Measurements from ENCODE around the gene STK32C. TPM values are rescaled to one million over a fixed set of nuclear protein-coding genes. Genes with fewer than 3 reads are reported as not detected.

Gene STK32C
- total and polyA plus RNA-seq, 2 of the 4 experiments (the other 2 are of a cell fraction): 5.0 to 8.3 TPM

- H3K9me1 ChIP-seq (ENCODE audit: insufficient read depth, low read length): no peaks in the 10 kb centered on the region
- no peak overlapping the region for H3K23ac ChIP-seq (ENCODE audit: low read depth, low read length)
- ChIA-PET CTCF (no interaction called here), POLR2A (ENCODE audit: unreplicated experiment) (no interaction called here)
- H3K14ac ChIP-seq (replicated peaks; ENCODE audit: low read depth, low read length): no peak overlapping the region
- no peak overlapping the region for H3K4me2 ChIP-seq (ENCODE audit: low read depth, low read length)
- no peaks in the 10 kb centered on the region for H3K36me3 ChIP-seq (ENCODE audit: control insufficient read depth, insufficient read depth, low read length)
- no peak overlapping the region for H2BK5ac ChIP-seq (ENCODE audit: low read depth, low read length, poor library complexity, severe bottlenecking)
- no peak overlapping the region for H3K4me3 ChIP-seq (ENCODE audit: insufficient read depth, low read depth, low read length)
- H3K79me1 ChIP-seq (ENCODE audit: low read depth in 1 of 2, low read length in 2 of 2): no peaks in the 10 kb centered on the region
- H4K5ac ChIP-seq (ENCODE audit: low read depth, low read length): no peak overlapping the region
- peaks cover 8% of the 10 kb centered on the region for H3K27me3 ChIP-seq (ENCODE audit: control insufficient read depth, insufficient read depth, low read length)
- H3K56ac ChIP-seq (ENCODE audit: extremely low read depth, insufficient read depth, low read length): no peak overlapping the region
- H4K91ac ChIP-seq (ENCODE audit: insufficient read depth, low read depth, low read length): no peak overlapping the region
- no peaks in the 10 kb centered on the region for H4K20me1 ChIP-seq (ENCODE audit: insufficient read depth, low read length)
- H3K9me3 ChIP-seq (ENCODE audit: control insufficient read depth, insufficient read depth, low read length): no peaks in the 10 kb centered on the region
- no peak overlapping the region for H3K27ac ChIP-seq (ENCODE audit: insufficient read depth, low read length)
- dilution Hi-C loops (cut with HindIII; ENCODE audit: low sequenced_read_pairs, unreplicated experiment) (no loop called here), intact Hi-C loops (cut with micrococcal nuclease) (loop anchor here (5.0 kb wide), 1 partner anchor 33 kb away; the partner anchor contains the start of gene STK32C), in situ Hi-C loops (cut with MboI; ENCODE audit: low sequenced_read_pairs) (no loop called here)
- H2AK9ac ChIP-seq (replicated peaks; ENCODE audit: low read depth, low read length, poor library complexity): no peak overlapping the region
- ATAC-seq (ENCODE audit: low read depth) (no peak), DNase-seq (no peak)
- BruUV-seq (replicated peaks): no TSS peak
- H3K18ac ChIP-seq (ENCODE audit: low read depth, low read length): no peak overlapping the region
- no peak overlapping the region for H2AK5ac ChIP-seq (ENCODE audit: low read depth, low read length)
- H4K8ac ChIP-seq (ENCODE audit: low read depth in 2 of 2, low read length in 2 of 2): no peak overlapping the region
- TF ChIP-seq ELK1 (IDR thresholded peaks at IDR 0.05; ENCODE audit: borderline replicate concordance, low read depth, low read length) (no peak), RAD21 (IDR thresholded peaks at IDR 0.05; ENCODE audit: low read length) (no peak), SMC3 (IDR thresholded peaks at IDR 0.05; ENCODE audit: low read depth, low read length) (no peak), POLR2A (IDR thresholded peaks at IDR 0.05; ENCODE audit: low read depth, low read length) (no peak), NFE2L2 (IDR thresholded peaks at IDR 0.05; ENCODE audit: low read depth, low read length) (no peak), CTCF (conservative IDR thresholded peaks at IDR 0.05; ENCODE audit: low read depth, low read length) (no peak), MXI1 (IDR thresholded peaks at IDR 0.05; ENCODE audit: borderline replicate concordance, low read depth, low read length) (no peak), FOS (IDR thresholded peaks at IDR 0.05; ENCODE audit: low read depth, low read length) (no peak), MAZ (IDR thresholded peaks at IDR 0.05; ENCODE audit: borderline replicate concordance, low read depth, low read length) (no peak), MAFK (IDR thresholded peaks at IDR 0.05; ENCODE audit: low read depth, low read length) (no peak), CHD1 (IDR thresholded peaks at IDR 0.05; ENCODE audit: low read depth, low read length) (no peak), USF2 (IDR thresholded peaks at IDR 0.05; ENCODE audit: low read depth, low read length) (no peak), RFX5 (IDR thresholded peaks at IDR 0.05; ENCODE audit: low read depth, low read length) (no peak), BHLHE40 (IDR thresholded peaks at IDR 0.05; ENCODE audit: low read depth, low read length) (no peak), RCOR1 (IDR thresholded peaks at IDR 0.05; ENCODE audit: insufficient replicate concordance, low read length) (no peak)
- 91% methylated on average over 9 of the region's 19 CpGs; no CpG with 5 or more reads in 1 of the 2 experiments for WGBS, 2 experiments (ENCODE audit: extremely low coverage in 2 of 2, insufficient read length in 1 of 2)
- peaks cover 5% of the 10 kb centered on the region; the same call in 1 of the 2 replicates for H3K4me1 ChIP-seq (ENCODE audit: control insufficient read depth, insufficient read depth, low read length)
- no peak overlapping the region for H2BK20ac ChIP-seq (ENCODE audit: low read depth, low read length)
- H3K4ac ChIP-seq (ENCODE audit: low read depth, low read length): no peak overlapping the region
- H2BK15ac ChIP-seq (ENCODE audit: low read depth, low read length): no peak overlapping the region
- H3K9ac ChIP-seq (ENCODE audit: low read depth, low read length): no peak overlapping the region
- no peak overlapping the region for H2AFZ ChIP-seq (replicated peaks; ENCODE audit: low read length, poor library complexity)
- H2BK120ac ChIP-seq (ENCODE audit: low read depth, low read length): no peak overlapping the region
Measured at GRCh38 chr10:132274581-132274980, 33.2 kb downstream of the STK32C start.
